Retina (tissue), 1 donor: ENCODE data around the gene FAM50B.

Experiments
- DNase-seq: peaks from one replicate; pipeline ENCODE4 v3.0.0-alpha.2; 2016

Gene FAM50B, protein sequence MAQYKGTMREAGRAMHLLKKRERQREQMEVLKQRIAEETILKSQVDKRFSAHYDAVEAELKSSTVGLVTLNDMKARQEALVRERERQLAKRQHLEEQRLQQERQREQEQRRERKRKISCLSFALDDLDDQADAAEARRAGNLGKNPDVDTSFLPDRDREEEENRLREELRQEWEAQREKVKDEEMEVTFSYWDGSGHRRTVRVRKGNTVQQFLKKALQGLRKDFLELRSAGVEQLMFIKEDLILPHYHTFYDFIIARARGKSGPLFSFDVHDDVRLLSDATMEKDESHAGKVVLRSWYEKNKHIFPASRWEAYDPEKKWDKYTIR

GRCh38 chr6:3848925-3849605, at the start of gene FAM50B:
Gene FAM50B (plus strand): TSS chr6:3849373. CDS start chr6:3849812, 439 bp downstream.
- DNase-seq: peak; percentile 94

- DNase-seq: no peak
Measured at GRCh38 chr6:3799719-3800118, 49.5 kb upstream of the FAM50B start.

DNA sequence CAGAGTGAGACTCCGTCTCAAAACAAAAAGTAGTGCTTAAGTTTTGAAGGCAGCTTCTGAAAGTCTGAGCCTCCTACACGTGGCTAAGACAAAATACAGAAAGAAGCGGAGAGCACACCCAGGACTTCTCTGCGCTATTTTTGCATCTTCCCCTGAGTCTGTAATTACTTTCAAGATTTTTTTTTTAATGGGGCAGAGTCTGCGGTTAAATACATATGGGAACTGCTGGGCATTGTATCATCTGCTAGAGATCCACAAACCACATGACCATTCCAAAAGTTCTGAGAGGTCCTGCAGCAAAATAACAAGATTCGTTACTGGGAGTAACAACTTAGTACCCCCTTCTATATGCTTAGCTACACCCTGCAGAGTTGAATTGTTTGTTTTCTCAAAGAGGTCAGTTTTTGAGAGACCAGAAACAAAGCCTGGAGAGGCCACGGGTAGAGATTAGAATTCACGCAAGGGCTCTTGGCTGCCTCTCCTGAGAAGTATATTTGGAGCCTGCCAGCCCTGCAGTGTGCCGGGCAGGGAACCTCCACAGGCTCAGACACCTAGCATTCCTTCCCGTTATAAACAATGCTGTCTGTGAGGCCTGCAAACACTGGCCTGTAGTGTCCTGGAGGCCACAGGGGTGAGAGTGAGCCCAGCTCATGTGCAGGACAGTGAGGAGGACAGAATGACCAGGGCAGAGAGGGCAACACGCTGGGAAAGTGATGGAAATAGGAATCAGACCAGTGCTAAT, 48.2 kb upstream of the FAM50B start:
- DNase-seq: peak; percentile 41

- DNase-seq: no peak
Measured at GRCh38 chr6:3801960-3802359, 47.2 kb upstream of the FAM50B start.

- no peak for DNase-seq
Measured at GRCh38 chr6:3803627-3804468, 45.3 kb upstream of the FAM50B start.

DNA sequence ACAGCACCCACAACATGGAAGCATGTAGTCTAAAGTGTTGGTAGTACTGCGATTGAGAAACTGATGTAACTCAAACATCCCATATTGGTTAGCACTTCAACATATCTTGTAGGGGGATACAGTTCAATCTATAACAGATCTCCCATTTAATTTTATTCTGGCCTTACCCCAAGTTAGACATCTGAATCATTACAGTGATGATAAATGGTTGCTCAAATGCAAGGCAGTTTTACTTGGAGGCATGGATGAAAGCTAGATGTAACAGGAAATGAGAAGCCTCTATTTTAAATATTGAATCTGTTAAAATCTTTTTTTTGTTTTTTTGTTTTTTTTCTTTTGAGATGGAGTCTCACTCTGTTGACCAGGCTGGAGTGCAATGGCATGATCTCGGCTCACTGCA, 44.2 kb upstream of the FAM50B start:
- no peak for DNase-seq

- no peak for DNase-seq
Measured at GRCh38 chr6:3805448-3806123, 43.6 kb upstream of the FAM50B start.

- no peak for DNase-seq
Measured at GRCh38 chr6:3806169-3806922, 42.8 kb upstream of the FAM50B start.

DNA sequence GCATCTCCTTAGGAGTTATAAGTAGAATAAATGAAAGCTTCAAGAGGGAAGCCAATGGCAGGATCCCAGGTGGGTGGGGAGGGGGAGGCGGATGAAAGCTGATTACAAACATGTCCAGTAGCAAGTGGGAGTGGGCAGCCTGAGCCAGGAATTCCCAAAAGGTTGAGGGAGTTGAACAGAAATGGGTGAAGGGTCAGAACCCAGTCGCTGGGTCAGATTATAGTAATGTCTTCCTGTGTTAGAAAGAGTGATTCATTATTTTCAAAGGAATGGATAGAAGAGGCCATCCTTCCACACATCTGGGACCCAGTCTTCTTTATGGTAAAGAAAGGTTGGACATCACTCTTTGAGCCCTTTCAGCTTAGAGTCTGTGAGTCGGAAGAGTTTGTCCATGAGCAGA, 41.0 kb upstream of the FAM50B start:
- DNase-seq: no peak

DNA sequence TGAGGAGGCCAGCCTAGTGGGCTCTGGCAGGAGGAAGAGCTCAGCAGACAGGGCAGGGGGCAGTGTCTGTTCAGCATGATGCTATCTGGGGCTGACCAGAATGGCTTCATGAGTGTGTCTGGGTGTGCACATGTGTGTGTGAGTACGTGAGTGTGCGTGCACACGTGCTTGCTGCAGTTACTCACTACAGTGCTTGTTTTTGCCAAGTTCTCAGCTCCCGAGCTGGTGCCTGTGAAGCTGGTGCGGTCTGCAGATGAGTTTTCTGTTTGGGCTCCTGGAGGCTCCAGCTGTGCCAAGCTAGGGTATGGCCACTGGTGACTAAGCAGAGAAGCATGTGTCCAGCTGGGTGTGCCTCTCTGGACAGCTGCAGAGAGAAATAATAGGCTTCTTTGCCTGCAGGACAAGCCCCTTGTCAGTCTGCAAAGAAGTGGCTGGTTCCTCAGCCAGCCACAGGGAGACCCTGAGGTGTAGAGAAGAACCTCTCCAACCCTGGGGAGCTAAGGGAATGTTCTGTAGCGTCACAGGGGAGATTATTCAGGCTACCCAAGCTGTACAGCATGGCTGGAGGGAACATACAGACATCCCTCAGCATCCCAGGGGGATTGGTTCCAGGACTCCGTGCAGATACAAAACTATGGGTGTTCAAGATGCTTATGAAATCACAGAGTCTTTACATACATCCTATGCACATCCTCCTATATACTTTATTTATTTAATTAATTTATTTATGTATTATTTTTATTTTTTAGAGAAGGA, 40.2 kb upstream of the FAM50B start:
- no peak for DNase-seq

- DNase-seq: no peak
Measured at GRCh38 chr6:3809515-3809891, 39.7 kb upstream of the FAM50B start.

DNA sequence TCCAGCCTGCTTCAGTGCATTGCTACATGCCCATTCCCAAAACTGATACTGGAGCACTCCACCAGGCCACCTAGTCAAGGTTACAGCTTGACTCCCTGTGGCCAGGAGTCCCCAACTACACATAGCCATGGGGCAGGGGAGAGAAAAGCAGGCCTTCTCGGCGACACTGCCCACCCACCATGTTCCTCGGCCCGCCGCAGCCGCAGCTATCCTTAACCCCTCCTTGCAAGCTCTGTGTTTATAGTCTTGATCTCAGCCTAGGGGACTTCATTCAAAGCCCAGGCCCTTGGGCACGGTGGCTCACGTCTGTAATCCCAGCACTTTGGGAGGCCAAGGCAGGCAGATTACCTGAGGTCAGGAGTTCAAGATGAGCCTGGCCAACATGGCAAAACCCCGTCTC, 39.2 kb upstream of the FAM50B start:
- DNase-seq: no peak

DNA sequence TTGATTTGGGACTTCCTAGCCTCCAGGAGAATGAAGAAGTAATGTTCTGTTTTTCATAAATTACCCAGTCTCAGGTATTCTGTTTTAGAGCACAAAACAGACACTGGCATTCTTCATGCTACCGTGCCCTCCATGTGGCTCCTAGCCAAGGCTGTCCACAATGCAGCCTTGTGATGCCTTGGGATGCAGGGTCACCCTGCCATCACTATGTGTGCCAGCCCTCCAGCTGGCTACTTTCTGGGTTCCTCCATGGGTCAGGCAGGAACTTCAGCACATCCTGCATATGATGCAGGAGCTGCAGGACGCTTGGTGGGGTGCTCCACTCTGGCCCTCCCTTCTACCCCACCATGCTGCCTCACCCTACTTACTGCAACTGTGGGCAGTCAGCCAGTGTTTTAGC, 38.0 kb upstream of the FAM50B start:
- DNase-seq: no peak

GRCh38 chr6:3812596-3812995, 36.6 kb upstream of the FAM50B start:
- DNase-seq: no peak

DNA sequence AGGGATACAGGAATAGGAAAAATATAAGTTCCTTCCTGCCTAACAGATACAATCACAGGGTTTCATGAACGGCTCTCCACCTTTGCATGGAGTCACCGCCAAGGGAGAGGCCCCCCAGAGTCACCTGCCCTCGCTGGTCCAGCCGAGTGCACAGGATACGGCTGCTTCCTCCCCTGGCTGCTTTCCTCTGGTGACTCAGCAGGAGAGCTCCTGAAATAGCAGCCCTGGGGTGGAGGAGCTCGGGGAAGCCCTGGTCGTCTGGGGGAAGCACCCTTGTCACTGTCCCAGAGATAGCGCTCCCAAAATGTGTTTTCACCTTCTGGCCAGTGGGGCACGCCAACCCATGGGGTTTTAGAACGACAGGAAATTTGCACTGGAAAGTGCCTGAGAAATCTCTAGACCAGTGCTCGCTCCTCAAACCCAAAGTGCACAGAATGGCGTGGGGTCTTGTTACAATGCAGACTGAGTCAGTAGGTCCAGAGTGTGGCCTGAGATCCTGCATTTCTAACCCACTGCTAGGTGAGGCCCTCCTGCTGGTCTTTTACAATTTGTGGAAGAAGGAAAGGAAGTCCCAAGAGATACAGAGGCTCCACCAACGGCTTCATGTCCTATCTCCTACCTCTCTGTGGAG, 35.9 kb upstream of the FAM50B start:
- no peak for DNase-seq

DNA sequence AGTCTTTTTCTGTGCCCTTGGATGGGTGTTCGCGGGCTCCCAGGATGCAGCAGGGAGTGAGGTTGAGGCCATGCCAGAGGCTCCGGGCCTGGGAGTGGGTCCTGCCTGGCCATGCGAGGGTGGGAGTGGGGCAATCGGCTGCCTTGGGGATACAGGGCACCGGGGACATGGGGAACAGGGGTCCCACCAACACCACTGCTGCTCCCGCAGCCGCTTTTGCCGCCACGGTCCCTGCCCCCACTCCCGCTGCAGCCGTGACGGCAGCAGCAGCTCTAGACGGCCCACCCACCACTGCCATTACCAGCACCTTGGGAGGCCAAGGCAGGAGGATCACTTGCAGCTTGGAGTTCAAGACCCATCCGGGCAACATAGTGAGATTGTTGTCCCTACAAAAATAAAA, 35.3 kb upstream of the FAM50B start:
- DNase-seq: no peak

- no peak for DNase-seq
Measured at GRCh38 chr6:3814539-3814938, 34.6 kb upstream of the FAM50B start.

GRCh38 chr6:3816251-3816650, 32.9 kb upstream of the FAM50B start:
- no peak for DNase-seq

GRCh38 chr6:3819161-3820110, 29.7 kb upstream of the FAM50B start:
- DNase-seq: no peak
